Posterior cingulate gyrus (tissue), 11 donors: ENCODE data around the gene LHPP.
A peak's percentile ranks its signal among the peaks of the same experiment; 100 is the strongest.
"Not testable (repeated sequence)": the region's sequence is repeated elsewhere in the genome, so short reads cannot be mapped to it uniquely, and the experiment has no call there.

Experiments
- DNase-seq, 10 donors: peaks; one replicate each; pipeline versions ENCODE4 v3.0.0 to v3.0.0-alpha.2; 2020 to 2021; ENCODE audit warnings: mixed read lengths in 3 of 10
- intact Hi-C: fragments of 100-400 bp; cut with DNase I; formaldehyde crosslinking; loops from one replicate; pipeline ENCODE4 v1.15.1; 2023

Gene LHPP

DNA sequence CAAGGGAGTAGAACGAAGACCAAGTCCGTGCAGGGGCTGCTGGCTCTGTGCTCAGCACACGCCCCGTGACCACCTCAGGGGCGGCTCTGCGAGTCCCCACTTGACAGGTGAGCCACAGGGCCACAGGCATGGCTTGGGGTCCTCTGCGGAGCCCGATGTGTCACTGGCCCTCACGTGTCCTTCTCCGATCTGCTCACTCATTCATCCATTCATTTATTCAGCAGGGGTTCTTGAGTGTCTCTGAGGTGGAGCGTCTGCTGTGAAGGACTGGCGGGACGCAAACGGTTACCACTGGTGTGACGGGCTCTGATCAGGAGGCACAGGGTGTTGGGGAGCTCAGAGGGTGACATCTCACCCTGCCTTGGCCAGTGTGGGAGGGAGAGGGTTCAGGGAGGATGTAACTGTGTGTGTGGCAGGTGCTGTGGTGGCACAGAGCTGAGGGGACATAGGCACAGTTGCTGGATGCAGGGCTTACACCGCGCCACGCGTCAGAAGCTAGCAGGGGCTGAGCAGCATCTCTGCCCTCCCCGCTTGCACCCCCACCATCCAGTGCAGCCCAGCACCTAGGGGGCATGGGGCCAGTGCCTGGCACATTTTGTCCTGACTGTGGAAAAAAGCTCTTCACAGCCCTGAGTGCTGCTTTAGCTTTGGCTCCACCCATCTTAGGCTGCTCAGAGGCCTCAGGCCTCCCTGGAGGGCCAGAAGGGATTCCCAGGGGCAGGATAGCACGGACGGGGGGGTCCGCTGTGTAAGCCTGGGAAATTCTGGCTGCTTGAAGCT, 116.8 kb downstream of the LHPP start:
- intact Hi-C loops = no loop called here
- peak in 3 of 10 donors; percentile 54 to 78 (median 66) for DNase-seq

DNA sequence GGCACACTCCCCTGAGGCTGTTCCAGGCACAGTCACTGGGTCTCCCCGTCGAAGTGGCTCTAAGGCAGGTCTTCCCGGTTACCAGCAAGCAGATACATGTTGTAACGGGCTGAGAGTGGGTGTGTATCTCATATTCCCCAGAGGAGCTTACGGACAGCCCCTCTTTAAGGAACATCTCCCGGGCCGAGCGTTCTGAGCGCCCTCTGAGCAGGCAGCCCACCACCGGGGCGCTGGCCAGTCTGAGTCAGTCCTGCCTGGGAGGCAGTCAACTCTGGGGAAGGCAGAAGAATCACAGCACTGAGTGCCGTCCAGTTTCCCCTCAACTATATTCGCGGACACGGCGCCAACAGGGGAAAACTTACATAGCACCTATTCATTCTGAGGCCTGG, 117.4 kb downstream of the LHPP start:
- intact Hi-C loops = no loop called here

DNA sequence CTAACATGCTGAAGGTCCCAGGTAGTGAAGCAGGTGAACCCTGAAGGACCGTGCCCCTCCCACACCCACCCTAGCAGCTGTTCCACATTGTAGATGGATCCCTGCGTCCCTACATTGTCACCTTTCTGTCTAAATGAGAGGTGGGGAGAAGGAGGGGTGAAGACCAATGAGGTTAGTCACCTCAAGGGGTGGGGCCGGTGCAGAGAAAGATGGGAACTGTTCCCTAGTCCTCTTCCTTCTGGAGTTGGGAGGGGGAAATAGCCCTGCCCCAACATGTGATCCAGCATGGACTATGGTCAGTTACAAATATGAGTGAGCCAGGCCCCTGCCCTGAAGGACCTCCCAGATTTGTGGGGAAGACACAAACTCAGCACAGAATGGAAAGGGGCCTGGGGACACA, 124.5 kb downstream of the LHPP start:
- intact Hi-C loops = no loop called here
- peak in 1 of 10 donors; percentile 17 for DNase-seq

More for the DNA sequence above, 117.4 kb downstream of the LHPP start:
- peak in 3 of 10 donors; percentile 67 to 78 (median 75) for DNase-seq

DNA sequence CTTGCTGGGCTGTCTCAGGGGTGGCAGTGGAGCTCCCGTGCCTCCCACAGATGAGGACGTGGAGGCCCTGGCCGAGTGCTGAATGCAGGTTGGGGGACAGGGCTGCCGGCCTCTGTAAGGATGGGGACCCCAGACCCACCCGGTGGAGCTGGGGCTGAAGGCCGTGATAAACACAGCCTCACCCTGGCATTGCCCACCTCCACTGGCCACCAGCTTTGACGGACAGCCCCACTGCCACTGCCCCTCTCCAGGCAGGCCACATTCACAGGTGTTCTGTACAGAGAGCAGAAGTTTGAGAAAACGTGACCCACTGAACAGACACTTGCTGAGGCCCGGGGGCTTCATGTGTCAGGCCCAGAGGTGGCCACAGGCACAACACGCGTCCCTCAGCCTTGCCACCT, 126.2 kb downstream of the LHPP start:
- DNase-seq = peak in 4 of 10 donors; percentile 6 to 83 (median 62)
- intact Hi-C loops = no loop called here

DNA sequence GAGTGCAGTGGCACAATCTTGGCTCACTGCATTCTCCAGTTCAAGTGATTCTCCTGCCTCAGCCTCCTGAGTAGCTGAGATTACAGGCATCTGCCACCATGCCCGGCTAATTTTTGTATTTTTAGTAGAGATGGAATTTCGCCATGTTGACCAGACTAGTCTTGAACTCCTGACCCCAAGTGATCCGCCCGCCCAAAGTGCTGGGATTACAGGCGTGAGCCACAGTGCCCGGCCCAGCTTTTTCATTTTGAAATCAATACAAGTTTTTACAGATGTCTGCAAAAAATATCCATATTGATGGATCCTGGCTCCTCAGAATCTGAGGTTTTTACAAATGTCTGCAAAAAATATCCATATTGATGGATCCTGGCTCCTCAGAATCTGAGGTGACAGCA, 126.7 kb downstream of the LHPP start:
- peak in 2 of 10 donors; percentile 54 to 75 for DNase-seq
- intact Hi-C loops = not testable (repeated sequence)

DNA sequence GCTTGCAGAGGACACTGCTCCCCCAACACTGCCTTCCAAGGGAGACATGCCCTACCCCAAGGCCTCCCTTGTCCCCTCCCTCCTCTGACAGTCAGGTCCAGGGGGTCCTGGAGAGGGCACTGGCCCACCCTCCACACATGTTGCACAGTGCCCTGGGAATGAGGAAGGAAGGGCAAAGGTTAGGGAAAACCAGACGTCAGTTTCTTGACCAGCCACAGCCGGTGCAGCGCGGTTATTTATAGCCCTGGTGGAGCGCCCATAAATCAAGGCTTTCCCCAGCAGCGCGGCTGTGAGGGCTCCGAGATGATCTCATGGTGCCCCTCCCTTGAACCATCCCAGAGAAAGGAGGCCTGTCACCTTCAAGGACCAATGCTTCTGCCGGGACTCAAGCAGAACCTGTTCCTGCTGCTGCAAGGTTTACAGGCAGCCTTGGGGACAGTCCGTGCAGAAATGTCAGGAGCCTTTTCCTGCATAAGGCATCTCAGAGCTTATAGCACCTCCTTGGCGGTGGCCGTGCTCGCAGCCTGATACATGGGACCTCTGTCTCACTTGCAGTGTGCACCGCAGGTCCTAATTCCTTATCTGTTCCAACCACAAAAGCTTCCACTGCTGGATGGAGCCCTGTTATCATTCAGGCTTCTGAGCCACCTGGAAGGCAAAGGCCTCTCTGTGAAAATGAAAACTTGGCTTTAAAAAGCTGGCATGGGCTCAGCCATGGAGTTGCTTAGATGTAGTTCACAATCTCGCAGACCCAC, 127.3 kb downstream of the LHPP start:
- intact Hi-C loops = no loop called here
- peak in 7 of 10 donors; percentile 42 to 90 (median 68) for DNase-seq

DNA sequence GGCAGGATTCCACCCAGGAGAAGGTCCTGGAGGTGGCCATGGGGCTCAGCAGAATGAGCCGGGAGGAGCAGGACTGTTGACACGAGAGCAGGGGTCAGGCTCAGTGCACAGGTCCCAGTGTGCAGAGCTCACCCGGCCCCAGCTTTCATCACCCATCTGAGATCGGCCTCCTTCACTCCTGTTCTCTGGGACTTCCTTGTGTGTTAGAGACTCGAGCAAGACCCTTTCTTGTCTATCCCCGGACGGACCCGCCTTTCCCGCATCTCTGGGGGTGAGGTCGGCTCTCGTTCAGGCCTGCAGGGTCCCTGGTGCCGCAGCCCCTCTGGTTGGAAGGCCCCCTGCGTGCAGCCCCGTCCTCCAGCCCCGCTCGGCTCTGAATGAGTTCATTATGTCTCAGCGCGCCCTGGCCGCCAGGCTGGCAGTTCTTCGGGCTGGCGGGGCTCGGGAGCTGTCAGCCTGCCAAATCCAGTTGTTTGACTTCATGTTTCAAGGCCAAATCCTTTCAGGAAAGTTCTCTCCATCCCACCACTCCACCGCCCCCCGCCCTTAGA, 127.9 kb downstream of the LHPP start:
- intact Hi-C loops = no loop called here
- peak in 8 of 10 donors; percentile 62 to 95 (median 78) for DNase-seq

DNA sequence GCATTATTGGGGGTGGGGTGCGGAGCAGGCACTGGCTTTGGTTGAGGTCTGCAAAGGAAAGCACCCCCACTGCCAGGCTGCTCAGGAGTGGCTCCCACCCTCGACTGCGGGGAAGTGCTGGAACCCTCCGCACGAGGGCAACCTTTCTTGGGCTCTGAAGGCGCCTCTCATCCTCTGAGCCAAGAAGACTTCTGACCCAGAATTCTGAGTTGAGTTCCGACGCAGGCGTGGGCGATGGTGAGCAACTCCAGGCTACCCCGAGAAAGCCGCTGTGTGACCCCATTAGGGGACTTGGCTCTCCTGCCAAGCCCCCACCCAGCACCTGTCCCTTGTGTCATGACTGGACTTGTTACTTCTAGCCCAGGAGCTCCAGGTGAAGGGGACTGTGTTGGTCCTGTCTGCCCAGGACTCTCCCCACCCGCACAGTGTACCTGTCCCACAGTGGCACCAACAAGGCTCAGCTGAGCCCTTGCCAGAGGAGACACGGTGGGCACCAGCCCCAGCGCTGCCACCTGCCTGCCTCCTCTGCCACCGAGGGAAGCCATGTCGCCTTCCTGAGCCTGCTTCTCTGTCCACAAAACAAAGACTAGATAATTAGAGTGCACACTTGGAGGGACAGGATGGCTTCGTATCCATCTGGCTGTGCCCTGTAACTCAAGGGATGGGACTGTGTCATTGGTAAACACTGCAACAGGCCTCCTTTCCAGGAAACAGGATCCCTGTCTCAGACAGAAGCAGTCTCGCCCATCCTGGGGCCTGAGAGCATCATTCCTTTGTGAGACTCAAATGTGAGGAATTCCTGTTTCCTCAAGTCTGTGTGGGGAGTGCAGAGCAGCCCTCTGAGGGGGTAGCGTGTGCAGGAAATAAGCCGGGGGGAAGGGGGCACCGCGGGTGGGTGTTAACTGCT, 128.8 kb downstream of the LHPP start:
- DNase-seq = peak in 4 of 10 donors; percentile 46 to 84 (median 72)
- intact Hi-C loops = no loop called here

DNA sequence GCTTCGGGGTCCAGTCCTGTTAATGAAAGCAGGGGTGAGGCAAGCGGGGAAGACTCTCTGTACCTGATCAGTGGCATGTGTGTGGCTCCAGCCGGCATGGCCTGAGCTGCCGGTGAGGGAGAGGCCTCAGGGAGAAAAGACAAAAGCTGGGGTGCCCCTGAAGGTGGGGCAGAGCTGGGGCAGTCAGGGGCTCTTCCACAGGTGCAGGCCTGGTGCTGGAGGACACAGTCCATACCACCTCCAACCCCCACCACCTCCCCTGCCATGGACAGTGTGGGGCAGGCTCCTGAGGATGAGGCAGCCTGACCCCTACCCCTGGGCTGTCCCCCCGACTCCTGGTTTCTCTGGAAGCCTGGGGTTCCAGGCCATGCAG, 129.5 kb downstream of the LHPP start:
- peak in 2 of 10 donors; percentile 25 to 56 for DNase-seq
- intact Hi-C loops = no loop called here

DNA sequence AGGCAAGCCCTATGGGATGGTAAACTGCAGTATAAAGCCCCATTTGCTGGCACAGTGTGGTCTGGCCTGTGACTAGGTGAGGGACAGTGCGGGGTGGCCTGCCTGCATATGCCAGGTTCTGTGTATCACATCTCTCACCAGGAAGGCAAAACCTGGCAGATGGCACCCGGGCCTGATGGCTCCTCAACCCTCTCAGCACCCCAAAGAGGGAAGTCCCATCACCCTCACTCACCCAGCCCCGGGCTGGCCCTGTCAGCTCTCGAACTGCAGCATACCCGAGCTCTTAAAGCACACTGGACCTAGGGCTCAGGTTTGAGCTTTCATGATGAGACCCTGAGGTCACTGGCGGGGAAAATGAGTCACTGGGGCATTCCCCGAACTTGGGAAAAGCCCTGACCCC, 130.5 kb downstream of the LHPP start:
- intact Hi-C loops = no loop called here

DNA sequence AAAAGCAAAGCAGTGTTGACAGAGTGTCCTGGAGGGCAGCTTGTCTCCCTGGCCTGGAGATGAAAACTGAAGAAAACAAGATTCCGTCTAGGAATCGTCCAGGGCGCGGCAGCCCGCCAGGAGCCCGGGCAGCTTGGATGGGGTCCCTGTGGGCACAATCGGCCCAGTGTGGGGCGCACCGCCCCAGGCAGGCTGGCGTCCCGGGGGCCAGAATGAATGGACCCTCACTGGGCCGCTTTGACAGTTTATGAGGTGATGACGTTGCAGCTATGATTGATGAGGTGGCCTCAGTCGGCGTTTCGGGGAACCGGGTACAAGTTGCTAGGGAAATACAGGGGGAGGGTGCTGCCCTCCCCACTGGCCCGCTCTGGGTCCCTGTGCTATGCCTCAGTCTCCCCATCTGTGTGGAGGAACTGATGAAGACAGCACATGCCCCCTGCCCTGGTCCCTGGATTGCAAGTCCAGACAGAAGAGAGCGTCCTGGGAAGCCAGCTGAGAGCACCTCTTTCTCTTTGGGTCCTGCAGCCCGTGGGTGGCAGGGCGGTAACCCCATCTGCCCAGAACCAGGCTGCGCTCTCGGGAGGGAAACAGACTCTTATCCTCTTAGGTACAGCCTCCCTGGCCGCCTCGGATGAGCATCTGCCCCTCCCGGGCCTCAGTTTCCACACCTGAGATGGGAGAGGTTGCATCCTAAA, 131.3 kb downstream of the LHPP start:
- peak in 3 of 10 donors; percentile 47 to 79 (median 77) for DNase-seq
- intact Hi-C loops = no loop called here

More for the DNA sequence above, 130.5 kb downstream of the LHPP start:
- DNase-seq = peak in 1 of 10 donors; percentile 67

DNA sequence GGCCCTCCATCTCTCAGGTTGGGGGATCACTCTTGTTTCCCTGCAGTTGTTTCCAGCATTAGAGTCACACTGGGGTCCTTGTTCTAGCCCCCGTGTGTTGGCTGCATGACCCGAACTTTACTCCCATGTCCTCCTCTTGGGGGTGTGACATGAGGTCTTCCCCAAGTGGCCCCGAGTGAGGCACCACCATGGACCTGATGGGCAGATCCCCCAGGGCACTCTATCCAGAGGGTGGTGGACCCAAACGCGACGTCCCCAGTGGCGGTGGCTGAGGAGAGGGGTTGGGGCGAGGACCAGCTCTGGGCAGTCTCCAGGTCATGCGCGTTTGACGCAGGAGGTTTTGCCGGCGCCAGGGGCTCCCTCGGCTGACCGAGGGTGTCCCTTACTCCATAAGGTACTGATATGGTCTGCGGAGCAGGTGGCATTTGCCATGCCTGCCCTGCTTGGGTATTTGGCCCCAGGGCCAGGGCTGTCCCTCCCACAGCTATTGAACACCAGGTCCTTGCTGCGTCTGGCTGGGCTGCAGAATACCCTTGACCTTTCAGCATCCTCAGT, 131.9 kb downstream of the LHPP start:
- intact Hi-C loops = no loop called here
- DNase-seq = peak in 4 of 10 donors; percentile 5 to 63 (median 56)

DNA sequence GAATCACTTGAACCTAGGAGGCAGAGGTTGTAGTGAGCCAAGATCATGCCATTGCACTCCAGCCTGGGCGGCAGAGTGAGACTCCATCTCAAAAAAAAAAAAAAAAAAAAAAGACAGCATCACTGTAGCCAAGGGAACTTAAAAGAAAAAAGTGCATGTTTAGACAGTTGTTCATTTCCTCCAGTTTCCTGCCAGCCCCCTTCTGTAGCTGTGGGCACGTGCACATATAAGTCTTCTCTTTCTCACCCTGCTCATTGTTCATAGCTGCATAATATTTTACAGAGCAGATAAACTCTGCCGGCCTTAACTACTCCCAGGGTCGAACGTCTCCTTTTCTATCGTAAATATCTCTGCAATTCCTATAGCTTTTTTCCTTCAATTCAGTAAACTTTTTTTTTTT, 132.6 kb downstream of the LHPP start:
- intact Hi-C loops = no loop called here
- DNase-seq = peak in 1 of 10 donors; percentile 2

DNA sequence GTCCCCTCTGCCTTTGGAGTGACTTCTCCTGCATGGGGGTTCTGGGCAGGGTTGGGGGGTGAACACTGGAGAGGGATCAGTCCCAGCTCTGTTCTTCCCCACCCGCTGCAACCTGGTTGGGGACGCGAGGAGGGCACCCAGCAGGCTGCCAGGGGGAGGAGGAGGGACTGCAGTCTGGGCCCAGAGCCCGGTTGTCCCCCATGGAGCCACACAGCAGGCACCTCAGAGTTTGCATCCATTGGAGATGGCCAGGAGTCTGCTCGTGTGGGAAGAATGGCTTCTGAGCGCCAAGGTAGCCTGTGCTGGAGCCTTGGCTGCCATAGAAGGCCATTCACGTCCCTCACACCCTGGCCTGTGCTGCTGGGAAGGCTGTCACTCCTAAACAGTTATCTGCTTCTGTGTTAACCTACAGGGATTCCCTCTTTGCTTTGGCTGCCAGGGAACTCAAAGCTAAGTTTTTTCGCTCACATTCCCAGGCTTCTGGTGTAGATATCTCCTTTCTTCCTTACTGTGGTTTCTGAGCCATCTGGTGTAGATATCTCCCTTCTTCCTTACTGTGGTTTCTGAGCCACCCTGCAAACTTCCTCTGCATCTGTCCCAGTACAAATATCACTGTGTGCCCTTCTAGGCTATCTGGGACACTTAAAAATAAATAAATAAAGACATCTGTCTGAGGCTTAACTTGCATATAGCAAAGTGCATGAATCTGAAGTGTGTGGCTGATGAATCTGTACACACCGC, 133.7 kb downstream of the LHPP start:
- peak in 4 of 10 donors; percentile 3 to 81 (median 44) for DNase-seq
- intact Hi-C loops = no loop called here

DNA sequence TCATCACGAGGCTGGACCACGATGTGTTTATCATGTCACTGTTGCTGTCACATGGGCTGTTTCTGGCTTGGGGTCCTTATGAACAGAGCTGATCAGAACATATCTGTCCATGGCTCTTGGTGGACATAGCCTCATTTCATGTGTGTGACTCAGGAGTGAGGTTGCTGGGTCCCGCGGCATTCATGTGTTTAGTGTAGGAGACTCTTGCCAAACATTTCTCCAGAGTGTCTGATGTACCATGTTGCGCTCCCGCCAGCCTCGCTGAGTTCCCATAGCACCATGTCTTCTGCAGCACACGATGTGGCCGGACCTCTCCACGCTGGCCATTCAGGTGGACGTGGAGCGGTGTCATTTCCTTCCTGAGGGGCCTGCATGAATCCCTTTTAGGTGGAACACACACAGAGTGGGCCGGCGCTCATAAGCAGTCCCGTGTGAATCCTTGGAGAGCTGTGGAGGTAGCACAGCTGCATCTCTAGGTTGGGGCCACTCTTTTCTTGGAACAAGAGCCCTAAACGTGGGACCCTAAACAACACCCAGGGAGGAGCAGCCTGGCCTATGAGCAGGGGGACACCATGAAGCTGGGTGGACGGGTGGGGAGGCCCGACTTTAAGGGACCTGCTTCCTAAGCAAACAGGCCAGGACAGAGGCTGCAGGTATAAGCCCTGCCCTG, 134.6 kb downstream of the LHPP start:
- peak in 4 of 10 donors; percentile 19 to 78 (median 69) for DNase-seq
- intact Hi-C loops = no loop called here

DNA sequence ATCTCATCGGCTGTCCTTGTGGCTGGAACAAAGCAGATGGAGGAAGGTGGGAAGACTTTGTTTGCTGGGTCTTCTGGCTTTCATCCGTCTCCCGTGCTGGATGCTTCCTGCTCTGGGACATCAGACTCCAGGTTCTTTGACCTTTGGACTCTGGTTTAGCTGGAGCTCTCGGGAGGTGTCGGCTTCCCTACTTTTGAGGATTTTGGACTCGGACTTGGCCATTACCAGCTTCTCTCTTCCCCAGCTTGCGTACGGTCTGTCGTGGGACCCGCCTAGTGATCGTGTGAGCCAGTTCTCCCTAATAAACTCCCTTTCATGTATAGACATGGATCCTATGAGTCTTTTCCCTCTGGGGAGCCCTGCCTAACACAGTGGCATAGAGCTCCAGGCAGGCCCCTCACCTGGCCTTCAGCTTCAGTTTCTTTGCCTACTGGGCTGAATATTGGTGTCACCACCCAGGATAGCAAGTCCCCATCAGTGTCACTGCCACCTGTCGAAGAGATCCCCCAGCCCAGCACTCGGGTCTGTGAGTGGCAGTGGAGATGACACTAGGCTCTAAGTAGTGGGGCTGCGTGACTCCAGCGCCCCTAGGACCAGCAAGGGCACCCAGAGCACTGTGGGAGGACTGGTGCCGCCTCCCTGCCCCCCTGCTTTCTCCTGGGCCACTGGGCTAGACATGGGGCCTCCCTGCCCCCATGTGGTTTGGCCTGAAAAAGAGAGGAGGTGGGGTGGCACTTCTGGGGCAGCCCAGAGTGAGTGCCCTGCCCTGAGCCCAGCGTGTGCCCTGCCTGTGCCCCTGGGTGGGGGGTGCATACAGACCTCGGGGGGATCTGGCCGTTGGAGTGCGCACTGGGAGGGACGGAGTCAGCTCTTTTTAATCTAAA, 135.6 kb downstream of the LHPP start:
- DNase-seq = peak in 4 of 10 donors; percentile 4 to 67 (median 53)
- intact Hi-C loops = no loop called here

DNA sequence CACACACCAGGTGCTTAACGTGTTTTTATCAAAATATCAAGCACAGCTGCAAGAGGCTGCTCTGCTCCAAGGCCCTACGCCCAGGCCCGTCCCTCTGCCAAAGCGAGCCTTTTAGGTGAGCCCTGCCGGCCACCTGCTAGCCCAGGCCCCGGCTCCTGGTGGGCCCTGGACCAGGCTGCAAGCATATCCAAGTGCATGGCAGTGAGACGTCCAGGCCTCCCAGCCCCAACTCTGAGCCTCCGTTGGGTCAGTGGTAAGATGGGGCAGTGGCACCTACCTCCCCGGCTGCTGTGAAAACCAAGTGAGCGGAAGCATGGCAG, 136.2 kb downstream of the LHPP start:
- peak in 4 of 10 donors; percentile 24 to 77 (median 70) for DNase-seq
- intact Hi-C loops = no loop called here
